LNCaP clone FGC (cell line): ENCODE data around the gene CPNE4.

ENCODE experiments used
- DNase-seq: peaks from one replicate; pipeline ENCODE4 v3.0.0-alpha.2; 2011; ENCODE audit warnings: low read depth
- H3K4me3 ChIP-seq: 2 replicates; pipeline ENCODE4 v1.5.1; 2011; ENCODE audit warnings: mild to moderate bottlenecking, low read depth, low read length, control low read depth
- CTCF ChIP-seq: IDR thresholded peaks from 2 replicates; pipeline ENCODE4 v1.5.1; 2012; ENCODE audit warnings: mild to moderate bottlenecking; ENCODE audit not compliant: control insufficient read depth, insufficient read depth; ENCODE audit errors: extremely low read depth

The CPNE4 gene

GRCh38 chr3:131705558-131706051 lies 329.2 kb downstream of the CPNE4 start:
- no peak for DNase-seq
- H3K4me3 ChIP-seq, result no peak overlapping the region
- TF ChIP-seq CTCF, result no peak

- DNase-seq, result no peak
- no peak overlapping the region for H3K4me3 ChIP-seq
- no peak for TF ChIP-seq CTCF
These were observed 329.7 kb downstream of the CPNE4 start for GRCh38 chr3:131705099-131705498.

GRCh38 chr3:131704098-131704497 lies 330.7 kb downstream of the CPNE4 start:
- H3K4me3 ChIP-seq, result no peak overlapping the region
- no peak for TF ChIP-seq CTCF
- DNase-seq, result no peak

- no peak for DNase-seq
- no peak overlapping the region for H3K4me3 ChIP-seq
- TF ChIP-seq CTCF, result no peak
These were observed 332.7 kb downstream of the CPNE4 start for GRCh38 chr3:131702146-131702545.

GRCh38 chr3:131701153-131701770 lies 333.6 kb downstream of the CPNE4 start:
- H3K4me3 ChIP-seq, result no peak overlapping the region
- DNase-seq, result no peak
- no peak for TF ChIP-seq CTCF

- H3K4me3 ChIP-seq, result no peak overlapping the region
- TF ChIP-seq CTCF, result no peak
- no peak for DNase-seq
These were observed 335.8 kb downstream of the CPNE4 start for GRCh38 chr3:131699001-131699400.

- H3K4me3 ChIP-seq, result no peak overlapping the region
- DNase-seq, result no peak
- no peak for TF ChIP-seq CTCF
These were observed 340.4 kb downstream of the CPNE4 start for GRCh38 chr3:131694376-131694775.
